Astrocyte of the cerebellum (primary cell): Measurements from ENCODE around the gene PGLYRP3.
"Not testable (repeated sequence)": the region's sequence is repeated elsewhere in the genome, so short reads cannot be mapped to it uniquely, and the experiment has no call there.

ENCODE experiments used
- DNase-seq: peaks from one replicate; pipeline ENCODE4 v3.0.0-alpha.2; 2011; ENCODE audit warnings: low read depth
- H3K4me3 ChIP-seq: 2 replicates; pipeline ENCODE4 v1.5.1; 2011; ENCODE audit warnings: mild to moderate bottlenecking, low read depth, low read length, moderate library complexity
- in situ Hi-C: cut with HindIII; loops from 2 replicates; pipeline ENCODE4 v1.10.0; 2017; ENCODE audit warnings: low sequenced_read_pairs
- TF ChIP-seq, protein P1 (sequence below): IDR thresholded peaks from 2 replicates; pipeline ENCODE4 v1.5.1; 2012; ENCODE audit warnings: low read length, low read depth, moderate library complexity, mild to moderate bottlenecking; ENCODE audit errors: missing control alignments

PGLYRP3 gene

DNA sequence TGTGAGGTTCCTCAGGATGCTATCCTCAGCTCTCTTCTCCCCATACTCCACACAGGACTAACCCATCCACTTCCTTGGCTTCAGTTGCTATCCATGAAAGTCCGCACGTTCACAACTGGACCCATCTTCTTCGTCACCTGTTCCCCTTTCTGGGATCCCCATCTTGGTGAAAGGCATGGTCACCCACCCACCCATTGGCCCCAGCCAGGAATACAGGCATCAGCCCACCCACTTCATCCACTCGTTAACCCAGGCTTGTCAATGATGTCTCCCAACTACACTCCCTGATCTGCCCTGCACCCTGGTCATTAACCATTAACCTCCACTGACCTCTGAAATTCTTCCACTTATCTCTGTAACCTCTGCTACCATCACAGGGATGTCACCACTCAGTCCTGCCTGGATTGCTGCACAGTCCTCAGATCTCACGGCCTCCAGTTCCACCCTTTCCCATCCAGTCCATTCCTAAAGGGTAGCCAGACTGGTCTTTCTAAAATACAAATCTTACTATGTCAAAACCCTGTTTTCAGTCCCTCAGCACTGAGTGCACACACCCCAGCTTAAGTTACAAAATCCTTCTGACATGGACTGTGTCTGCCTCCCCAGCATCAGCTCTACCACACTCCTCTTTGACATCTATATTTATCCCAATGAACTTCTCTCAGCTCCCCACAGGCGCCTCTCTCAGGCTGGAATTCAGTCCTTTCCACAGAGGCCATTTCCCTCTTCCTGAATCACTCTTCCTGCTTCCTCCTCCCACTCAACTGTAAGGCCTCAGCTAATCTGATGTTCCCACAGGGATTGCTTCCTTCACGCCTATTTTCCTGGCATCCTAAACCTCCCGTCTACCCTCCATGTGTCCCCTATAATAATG lies 25.5 kb upstream of the PGLYRP3 start:
- in situ Hi-C loops: no loop called here
- DNase-seq: no peak
- TF ChIP-seq, protein P1, sequence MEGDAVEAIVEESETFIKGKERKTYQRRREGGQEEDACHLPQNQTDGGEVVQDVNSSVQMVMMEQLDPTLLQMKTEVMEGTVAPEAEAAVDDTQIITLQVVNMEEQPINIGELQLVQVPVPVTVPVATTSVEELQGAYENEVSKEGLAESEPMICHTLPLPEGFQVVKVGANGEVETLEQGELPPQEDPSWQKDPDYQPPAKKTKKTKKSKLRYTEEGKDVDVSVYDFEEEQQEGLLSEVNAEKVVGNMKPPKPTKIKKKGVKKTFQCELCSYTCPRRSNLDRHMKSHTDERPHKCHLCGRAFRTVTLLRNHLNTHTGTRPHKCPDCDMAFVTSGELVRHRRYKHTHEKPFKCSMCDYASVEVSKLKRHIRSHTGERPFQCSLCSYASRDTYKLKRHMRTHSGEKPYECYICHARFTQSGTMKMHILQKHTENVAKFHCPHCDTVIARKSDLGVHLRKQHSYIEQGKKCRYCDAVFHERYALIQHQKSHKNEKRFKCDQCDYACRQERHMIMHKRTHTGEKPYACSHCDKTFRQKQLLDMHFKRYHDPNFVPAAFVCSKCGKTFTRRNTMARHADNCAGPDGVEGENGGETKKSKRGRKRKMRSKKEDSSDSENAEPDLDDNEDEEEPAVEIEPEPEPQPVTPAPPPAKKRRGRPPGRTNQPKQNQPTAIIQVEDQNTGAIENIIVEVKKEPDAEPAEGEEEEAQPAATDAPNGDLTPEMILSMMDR: no peak
- no peak overlapping the region for H3K4me3 ChIP-seq

DNA sequence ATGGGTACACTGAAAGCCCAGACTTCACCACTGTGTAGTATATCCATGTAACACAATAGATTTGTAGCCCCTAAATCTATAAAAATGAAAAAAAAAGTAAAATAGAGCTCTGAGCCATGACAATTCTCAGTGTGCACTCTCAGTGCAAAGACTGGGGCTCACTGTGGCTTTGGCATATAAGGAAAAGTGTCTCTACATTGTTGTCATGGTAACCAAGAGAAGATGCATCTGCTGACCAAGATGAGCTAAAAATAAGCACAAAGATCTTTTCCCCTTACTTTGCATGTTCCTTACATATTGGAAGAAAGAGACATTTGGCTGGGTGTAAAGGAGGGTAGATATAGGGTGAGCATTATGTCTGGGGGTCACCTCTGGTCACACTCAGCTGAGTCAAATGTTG lies 23.9 kb upstream of the PGLYRP3 start:
- TF ChIP-seq, protein P1: no peak
- in situ Hi-C loops: no loop called here
- DNase-seq: no peak
- H3K4me3 ChIP-seq: no peak overlapping the region

DNA sequence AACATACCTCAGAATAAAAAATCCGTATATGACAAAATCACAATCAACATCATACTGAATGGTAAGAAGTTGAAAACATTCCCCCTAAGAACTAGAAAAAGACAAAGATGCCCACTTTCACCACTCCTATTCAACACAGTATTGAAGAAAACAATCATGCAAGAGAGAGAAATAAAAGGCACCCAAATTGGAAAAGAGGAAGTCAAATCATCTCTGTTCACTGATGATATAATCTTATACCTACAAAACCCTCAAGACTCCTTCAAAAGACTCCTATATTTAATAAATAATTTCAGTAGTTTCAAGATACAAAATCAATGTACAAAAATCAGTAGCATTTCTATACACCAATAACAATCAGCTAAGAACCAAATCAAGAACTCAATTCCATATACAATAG lies 21.1 kb upstream of the PGLYRP3 start:
- H3K4me3 ChIP-seq: no peak overlapping the region
- in situ Hi-C loops: no loop called here
- no peak for DNase-seq
- TF ChIP-seq, protein P1: no peak

DNA sequence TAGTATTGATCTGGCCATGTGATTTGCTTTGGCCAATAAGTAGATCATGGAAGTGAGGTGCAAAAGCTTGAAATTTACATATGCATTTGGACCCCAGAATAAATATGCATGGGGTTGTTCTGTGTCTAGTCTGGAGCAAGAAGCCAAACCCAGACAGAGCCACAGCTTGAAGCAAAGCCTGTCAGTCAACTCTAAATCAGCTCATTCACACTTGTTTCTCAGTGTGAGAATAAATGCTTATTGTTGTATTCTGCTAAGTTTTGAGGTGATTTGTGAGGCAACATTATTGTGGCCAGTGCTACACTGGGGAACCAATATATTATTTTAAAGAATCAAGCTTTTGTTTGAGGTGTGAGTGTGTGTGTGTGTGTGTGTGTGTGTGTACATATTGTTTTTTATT lies 12.2 kb upstream of the PGLYRP3 start:
- no peak for DNase-seq
- no peak overlapping the region for H3K4me3 ChIP-seq
- in situ Hi-C loops: no loop called here
- TF ChIP-seq, protein P1: no peak

DNA sequence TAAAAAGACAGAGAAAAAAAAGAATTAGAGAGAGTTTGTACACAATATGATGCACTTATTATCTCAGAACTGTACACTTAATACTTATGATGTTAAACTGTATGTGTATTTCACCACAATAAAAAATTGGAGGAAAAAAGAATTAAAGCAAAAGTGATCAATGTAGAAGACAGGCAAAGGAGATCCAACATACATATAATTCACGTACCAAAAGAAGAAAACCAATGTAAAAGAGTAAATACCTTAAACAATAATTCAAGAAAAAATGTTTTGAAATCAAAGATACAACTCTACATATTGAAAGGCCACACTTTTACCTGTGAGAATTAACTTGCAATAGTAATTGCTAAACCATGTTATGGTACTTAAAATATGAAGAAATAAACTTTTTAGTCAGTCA lies 9.8 kb upstream of the PGLYRP3 start:
- no peak overlapping the region for H3K4me3 ChIP-seq
- in situ Hi-C loops: no loop called here
- DNase-seq: no peak
- TF ChIP-seq, protein P1: no peak

DNA sequence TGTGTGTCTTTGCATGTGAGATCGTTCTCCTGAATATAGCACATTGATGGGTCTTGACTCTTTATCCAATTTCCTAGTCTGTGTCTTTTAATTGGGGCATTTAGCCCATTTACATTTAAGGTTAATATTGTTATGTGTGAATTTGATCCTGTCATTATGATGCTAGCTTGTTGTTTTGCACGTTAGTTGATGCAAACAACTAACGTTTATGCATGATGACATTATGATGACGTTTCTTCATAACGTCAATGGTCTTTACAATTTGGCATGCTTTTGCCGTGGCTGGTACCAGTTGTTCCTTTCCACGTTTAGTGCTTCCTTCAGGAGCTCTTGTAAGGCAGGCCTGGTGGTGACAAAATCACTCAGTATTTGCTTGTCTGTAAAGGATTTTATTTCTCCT lies 5.4 kb upstream of the PGLYRP3 start:
- in situ Hi-C loops, DNase-seq, H3K4me3 ChIP-seq: not testable (repeated sequence)

DNA sequence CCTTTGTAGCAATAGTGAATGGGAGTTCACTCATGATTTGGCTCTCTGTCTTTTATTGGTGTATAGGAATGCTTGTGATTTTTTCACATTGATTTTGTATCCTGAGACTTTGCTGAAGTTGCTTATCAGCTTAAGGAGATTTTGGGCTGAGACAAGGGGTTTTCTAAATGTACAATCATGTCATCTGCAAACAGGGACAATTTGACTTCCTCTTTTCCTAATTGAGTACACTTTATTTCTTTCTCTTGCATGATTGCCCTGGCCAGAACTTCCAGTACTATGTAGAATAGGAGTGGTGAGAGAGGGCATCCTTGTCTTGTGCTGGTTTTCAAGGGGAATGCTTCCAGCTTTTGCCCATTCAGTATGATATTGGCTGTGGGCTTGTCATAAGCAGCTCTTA lies 3.3 kb upstream of the PGLYRP3 start:
- in situ Hi-C loops: not testable (repeated sequence)

DNA sequence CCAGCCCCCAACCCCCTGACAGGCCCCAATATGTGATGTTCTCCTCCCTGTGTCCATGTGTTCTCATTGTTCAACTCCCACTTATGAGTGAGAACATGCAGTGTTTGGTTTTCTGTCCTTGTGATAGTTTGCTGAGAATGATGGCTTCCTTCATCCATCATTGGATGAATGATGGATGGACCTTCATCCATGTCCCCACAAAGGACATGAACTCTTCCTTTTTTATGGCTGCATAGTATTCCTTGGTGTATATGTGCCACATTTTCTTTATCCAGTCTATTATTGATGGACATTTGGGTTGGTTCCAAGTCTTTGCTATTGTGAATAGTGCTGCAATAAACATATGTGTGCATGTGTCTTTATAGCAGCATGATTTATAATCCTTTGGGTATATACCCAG lies 1.6 kb upstream of the PGLYRP3 start:
- DNase-seq, H3K4me3 ChIP-seq, in situ Hi-C loops: not testable (repeated sequence)

More for the DNA sequence above, 3.3 kb upstream of the PGLYRP3 start:
- DNase-seq, H3K4me3 ChIP-seq: not testable (repeated sequence)
